GM12878 (cell line): Measurements from ENCODE around the gene CENPW. TPM values are rescaled to one million over a fixed set of nuclear protein-coding genes. Genes with fewer than 3 reads are reported as not detected.

ENCODE experiments used
- ATAC-seq: fragments of 200-7000 bp; cut with Tn5 transposase; 3 replicates; pipeline ENCODE4 v1.9.1; 2020; ENCODE audit warnings: mild to moderate bottlenecking, moderate library complexity
- BruUV-seq: library from RNA; stranded (reverse); fragments of 400-500 nt; replicated peaks from 2 replicates; lab custom pipeline; 2021; lab: Mats Ljungman, UMichigan
- CTCF ChIA-PET: fragments of 300-600 bp; sonication (Branson Sonifier 250); formaldehyde crosslinking; extraction: SDS; loops from one replicate; lab custom pipeline; 2021; ENCODE audit warnings: inconsistent platforms; lab: Yijun Ruan, JAX
- POLR2A ChIA-PET: fragments of 350-600 bp; formaldehyde crosslinking; extraction: SDS; loops from one replicate; lab custom pipeline; 2021; ENCODE audit warnings: inconsistent platforms; lab: Charles Lee
- RAD21 ChIA-PET: fragments of 300-600 bp; sonication (Branson Sonifier 250); formaldehyde crosslinking; loops from one replicate; lab custom pipeline; 2023; ENCODE audit warnings: antibody characterized with exemption; ENCODE audit not compliant: unreplicated experiment; lab: Charles Lee
- SMC1A ChIA-PET: fragments of 300-600 bp; sonication (Branson Sonifier 250); formaldehyde crosslinking; loops from one replicate; lab custom pipeline; 2023; ENCODE audit not compliant: unreplicated experiment, uncharacterized antibody; lab: Charles Lee
- DNase-seq: peaks from one replicate; pipeline ENCODE4 v3.0.0-alpha.2; 2011; ENCODE audit warnings: low read depth, low spot score
- FAIRE-seq: peaks from 3 replicates; lab custom pipeline; 2011; peaks lifted over from hg19 to GRCh38; lab: Jason Lieb, UNC
- H2AFZ ChIP-seq: 2 replicates; pipeline ENCODE4 v1.6.0; 2011; ENCODE audit warnings: low read depth, low read length, control low read depth; ENCODE audit not compliant: control insufficient read depth
- H3K27ac ChIP-seq: 2 replicates; pipeline ENCODE4 v1.5.1; 2011; ENCODE audit warnings: control low read depth; ENCODE audit not compliant: control insufficient read depth, insufficient read depth
- H3K27me3 ChIP-seq, 2 experiments: replicated peaks in 1 of 2; 2 replicates each; pipeline versions ENCODE4 v1.6.0 to v1.6.1; 2011; ENCODE audit warnings: low read length in 1 of 2; ENCODE audit not compliant: control insufficient read depth in 2 of 2, insufficient read depth in 2 of 2
- H3K36me3 ChIP-seq, 2 experiments: 2 replicates each; pipeline ENCODE4 v1.5.1; 2011; ENCODE audit warnings: low read length in 1 of 2; ENCODE audit not compliant: control insufficient read depth in 2 of 2, insufficient read depth in 2 of 2
- H3K4me1 ChIP-seq: 2 replicates; pipeline ENCODE4 v1.6.1; 2011; ENCODE audit warnings: mild to moderate bottlenecking, low read length, moderate library complexity, mixed read lengths; ENCODE audit not compliant: control insufficient read depth, insufficient read depth
- H3K4me2 ChIP-seq: 2 replicates; pipeline ENCODE4 v1.6.0; 2011; ENCODE audit warnings: control low read depth; ENCODE audit not compliant: control insufficient read depth, insufficient read depth
- H3K4me3 ChIP-seq: fragments of 200-600 bp; sonication (generic); 2 replicates; pipeline ENCODE4 v1.5.1; 2016
- H3K79me2 ChIP-seq: 2 replicates; pipeline ENCODE4 v1.6.0; 2011; ENCODE audit warnings: low read length; ENCODE audit not compliant: control insufficient read depth, insufficient read depth
- H3K9ac ChIP-seq: 2 replicates; pipeline ENCODE4 v1.8.0; 2011; ENCODE audit warnings: low read length, control low read depth, mixed read lengths; ENCODE audit not compliant: control insufficient read depth, insufficient read depth
- H3K9me3 ChIP-seq: replicated peaks from 3 replicates; pipeline ENCODE4 v1.5.1; 2011; ENCODE audit warnings: mild to moderate bottlenecking, low read length; ENCODE audit not compliant: control insufficient read depth, insufficient read depth
- H4K20me1 ChIP-seq: 2 replicates; pipeline ENCODE4 v1.6.0; 2011; ENCODE audit not compliant: control insufficient read depth, insufficient read depth
- BMI1 ChIP-seq: fragments of 450-650 bp; IDR thresholded peaks from 2 replicates; pipeline ENCODE4 v1.6.1; 2016; ENCODE audit warnings: mild to moderate bottlenecking, moderate library complexity, borderline replicate concordance
- CTCF ChIP-seq, 3 experiments: IDR thresholded peaks in 2 of 3; conservative IDR thresholded peaks in 1 of 3; 2 replicates each; pipeline ENCODE4 v1.5.1; 2011; ENCODE audit warnings: low read depth in 3 of 3, low read length in 3 of 3, mild to moderate bottlenecking in 3 of 3, control low read depth in 2 of 3, moderate library complexity in 2 of 3, inconsistent platforms in 1 of 3, mixed read lengths in 1 of 3; ENCODE audit not compliant: control insufficient read depth in 2 of 3, insufficient read depth in 1 of 3; ENCODE audit errors: extremely low read depth in 1 of 3
- MEF2A ChIP-seq: IDR thresholded peaks from 2 replicates; pipeline ENCODE4 v1.6.1; 2011; ENCODE audit warnings: low read depth, mild to moderate bottlenecking, low read length, moderate library complexity; ENCODE audit not compliant: insufficient read depth
- MTA3 ChIP-seq: IDR thresholded peaks from 2 replicates; pipeline ENCODE4 v1.6.1; 2012; ENCODE audit warnings: low read length, inconsistent platforms, borderline replicate concordance
- POU2F2 ChIP-seq: IDR thresholded peaks from 3 replicates; pipeline ENCODE4 v1.6.1; 2011; ENCODE audit warnings: low read depth, mild to moderate bottlenecking, low read length, borderline replicate concordance
- SIX5 ChIP-seq: IDR thresholded peaks from 2 replicates; pipeline ENCODE4 v1.6.1; 2011; ENCODE audit warnings: mild to moderate bottlenecking, low read depth, low read length, moderate library complexity; ENCODE audit not compliant: severe bottlenecking
- SMAD5 ChIP-seq: IDR thresholded peaks from 2 replicates; pipeline ENCODE4 v1.6.1; 2016; ENCODE audit warnings: antibody characterized with exemption, low read depth
- TAF1 ChIP-seq: IDR thresholded peaks from 2 replicates; pipeline ENCODE4 v1.6.1; 2011; ENCODE audit warnings: mild to moderate bottlenecking, low read depth, low read length, borderline replicate concordance
- TARDBP ChIP-seq: IDR thresholded peaks from 2 replicates; pipeline ENCODE4 v1.6.1; 2016; ENCODE audit warnings: borderline replicate concordance
- TCF12 ChIP-seq: IDR thresholded peaks from 2 replicates; pipeline ENCODE4 v1.6.1; 2011; ENCODE audit warnings: low read depth, mild to moderate bottlenecking, low read length
- ZNF207 ChIP-seq: fragments of 450-650 bp; IDR thresholded peaks from 2 replicates; pipeline ENCODE4 v1.6.1; 2014; ENCODE audit warnings: antibody characterized with exemption, mild to moderate bottlenecking, borderline replicate concordance
- ZNF24 ChIP-seq: fragments of 450-650 bp; IDR thresholded peaks from 2 replicates; pipeline ENCODE4 v1.6.1; 2017; ENCODE audit warnings: antibody characterized with exemption, mild to moderate bottlenecking
- ZNF384 ChIP-seq: IDR thresholded peaks from 2 replicates; pipeline ENCODE4 v1.6.1; 2012; ENCODE audit warnings: low read depth, mild to moderate bottlenecking, low read length, improper control_type of control experiment, borderline replicate concordance
- WGBS: methylation state at CpG from one replicate; pipeline ENCODE4 v1.1.6; 2016; ENCODE audit warnings: low lambda C conversion rate; ENCODE audit not compliant: insufficient replicate concordance, insufficient coverage; ENCODE audit errors: missing lambda C conversion rate; 5-methylcytosine and 5-hydroxymethylcytosine counted together
- in situ Hi-C: fragments of 300-500 bp; cut with MboI; formaldehyde crosslinking; loops from 9 replicates; pipeline ENCODE4 v1.14.3; 2018; ENCODE audit warnings: mixed read lengths
- intact Hi-C: fragments of 100-400 bp; cut with micrococcal nuclease; formaldehyde crosslinking; loops from one replicate; pipeline ENCODE4 v1.14.2; 2022; ENCODE audit not compliant: unreplicated experiment
- polyA plus RNA-seq, 11 experiments: library from polyadenylated mRNA; depleted of rRNA in 4 of 11; unstranded in 6 of 11; stranded (reverse) in 5 of 11; fragments of >200 nt; fragmentation: Nextera tagmentation in 4 of 11; fragmentation: Illumina TruSeq in 1 of 11; extraction: Ambion mirVana in 4 of 11; extraction: Trizol in 1 of 11; gene quantifications; 1 replicate in 1 of 11; 2 replicates in 10 of 11; pipeline versions ENCODE4 v1.2.1 to v1.2.3, GENCODE V29; 2011 to 2016; ENCODE audit warnings: inconsistent platforms in 2 of 11, missing spikeins in 2 of 11, low read depth in 1 of 11
- total RNA-seq, 4 experiments: library from RNA; depleted of rRNA in 3 of 4; stranded (reverse); fragments of >200 nt in 3 of 4; fragmentation: Illumina TruSeq in 1 of 4; extraction: Trizol in 1 of 4; gene quantifications; 2 replicates each; pipeline versions ENCODE4 v1.2.1 to v1.2.3, GENCODE V29; 2013 to 2021
- TF ChIP-seq, protein P1 (sequence below): fragments of 450-650 bp; conservative IDR thresholded peaks from 2 replicates; pipeline ENCODE4 v1.6.1; 2017; ENCODE audit warnings: mild to moderate bottlenecking, moderate library complexity
- TF ChIP-seq, protein P2 (sequence below): fragments of 450-650 bp; IDR thresholded peaks from 2 replicates; pipeline ENCODE4 v1.6.1; 2017; ENCODE audit warnings: borderline replicate concordance

Gene CENPW
- total and polyA plus RNA-seq, 10 of the 15 experiments (the other 5 are each of a cell fraction or from before 2014, with no cell fraction given), result 27.2 to 283 (median 66.8) TPM

GRCh38 chr6:126376682-126377081, 36.8 kb downstream of the CENPW start:
- DNase-seq (no peak), ATAC-seq (no peak)
- ChIA-PET RAD21 (no interaction called here), POLR2A (no interaction called here), SMC1A (no interaction called here), CTCF (interaction anchor here (1.2 kb wide), 1 partner anchor 14 kb away, joined by 3 read pairs; no protein-coding TSS in a partner anchor)
- Histone ChIP-seq H3K4me3 (no peak overlapping the region), H3K4me2 (no peak overlapping the region), H3K27ac (no peak overlapping the region), H3K27me3 (no peaks in the 10 kb centered on the region), H4K20me1 (no peaks in the 10 kb centered on the region), H3K9ac (no peak overlapping the region)
- intact Hi-C loops, result no loop called here
- WGBS, result 100% methylated on average over 2 of the region's 2 CpGs
- no TSS peak for BruUV-seq
- in situ Hi-C loops, result no loop called here
- no peak for TF ChIP-seq TCF12
- TF ChIP-seq, protein P1, sequence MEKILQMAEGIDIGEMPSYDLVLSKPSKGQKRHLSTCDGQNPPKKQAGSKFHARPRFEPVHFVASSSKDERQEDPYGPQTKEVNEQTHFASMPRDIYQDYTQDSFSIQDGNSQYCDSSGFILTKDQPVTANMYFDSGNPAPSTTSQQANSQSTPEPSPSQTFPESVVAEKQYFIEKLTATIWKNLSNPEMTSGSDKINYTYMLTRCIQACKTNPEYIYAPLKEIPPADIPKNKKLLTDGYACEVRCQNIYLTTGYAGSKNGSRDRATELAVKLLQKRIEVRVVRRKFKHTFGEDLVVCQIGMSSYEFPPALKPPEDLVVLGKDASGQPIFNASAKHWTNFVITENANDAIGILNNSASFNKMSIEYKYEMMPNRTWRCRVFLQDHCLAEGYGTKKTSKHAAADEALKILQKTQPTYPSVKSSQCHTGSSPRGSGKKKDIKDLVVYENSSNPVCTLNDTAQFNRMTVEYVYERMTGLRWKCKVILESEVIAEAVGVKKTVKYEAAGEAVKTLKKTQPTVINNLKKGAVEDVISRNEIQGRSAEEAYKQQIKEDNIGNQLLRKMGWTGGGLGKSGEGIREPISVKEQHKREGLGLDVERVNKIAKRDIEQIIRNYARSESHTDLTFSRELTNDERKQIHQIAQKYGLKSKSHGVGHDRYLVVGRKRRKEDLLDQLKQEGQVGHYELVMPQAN, result no peak
- TF ChIP-seq SIX5, result no peak
- TF ChIP-seq TARDBP, result no peak
- TF ChIP-seq SMAD5, result no peak
- TF ChIP-seq ZNF384, result no peak
- TF ChIP-seq TAF1, result no peak
- no peak for TF ChIP-seq MTA3
- TF ChIP-seq CTCF (IDR thresholded peaks at IDR 0.05 in 2 of 3, conservative IDR thresholded peaks at IDR 0.05 in 1 of 3; ENCODE audit: control insufficient read depth in 2 of 3, extremely low read depth in 1 of 3, insufficient read depth in 1 of 3, low read depth in 3 of 3, low read length in 3 of 3), result no peak
- no peak for TF ChIP-seq POU2F2
- TF ChIP-seq ZNF207, result no peak
- TF ChIP-seq ZNF24, result no peak
- no peak for TF ChIP-seq BMI1
- no peak for TF ChIP-seq MEF2A
- TF ChIP-seq, protein P2, sequence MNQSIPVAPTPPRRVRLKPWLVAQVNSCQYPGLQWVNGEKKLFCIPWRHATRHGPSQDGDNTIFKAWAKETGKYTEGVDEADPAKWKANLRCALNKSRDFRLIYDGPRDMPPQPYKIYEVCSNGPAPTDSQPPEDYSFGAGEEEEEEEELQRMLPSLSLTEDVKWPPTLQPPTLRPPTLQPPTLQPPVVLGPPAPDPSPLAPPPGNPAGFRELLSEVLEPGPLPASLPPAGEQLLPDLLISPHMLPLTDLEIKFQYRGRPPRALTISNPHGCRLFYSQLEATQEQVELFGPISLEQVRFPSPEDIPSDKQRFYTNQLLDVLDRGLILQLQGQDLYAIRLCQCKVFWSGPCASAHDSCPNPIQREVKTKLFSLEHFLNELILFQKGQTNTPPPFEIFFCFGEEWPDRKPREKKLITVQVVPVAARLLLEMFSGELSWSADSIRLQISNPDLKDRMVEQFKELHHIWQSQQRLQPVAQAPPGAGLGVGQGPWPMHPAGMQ, result no peak
- TF ChIP-seq, all 136 proteins: peak for 0
- no peak for FAIRE-seq
- H3K36me3 ChIP-seq, result no peaks in the 10 kb centered on the region
- H2AFZ ChIP-seq, result no peak overlapping the region
- H3K79me2 ChIP-seq, result no peaks in the 10 kb centered on the region
- H3K9me3 ChIP-seq, result no peaks in the 10 kb centered on the region
- H3K4me1 ChIP-seq, result no peaks in the 10 kb centered on the region
